Panc1 (cell line): ENCODE data around the gene DPT. TPM values are rescaled to one million over a fixed set of nuclear protein-coding genes. Genes with fewer than 3 reads are reported as not detected.

Experiments used
- ATAC-seq: fragments of 200-7000 bp; cut with Tn5 transposase; 2 replicates; pipeline ENCODE4 v1.9.1; 2020; ENCODE audit warnings: mild to moderate bottlenecking, moderate library complexity
- BruUV-seq: library from RNA; stranded (reverse); fragments of 400-500 nt; replicated peaks from 2 replicates; lab custom pipeline; 2021; lab: Mats Ljungman, UMichigan
- CTCF ChIA-PET: fragments of 300-600 bp; sonication (Branson Sonifier 250); formaldehyde crosslinking; loops from one replicate; lab custom pipeline; 2022; ENCODE audit warnings: antibody characterized with exemption; lab: Charles Lee
- POLR2A ChIA-PET: fragments of 300-600 bp; sonication (Branson Sonifier 250); formaldehyde crosslinking; loops from one replicate; lab custom pipeline; 2022; ENCODE audit warnings: antibody characterized with exemption; lab: Charles Lee
- DNase-seq: peaks from one replicate; pipeline ENCODE4 v3.0.0-alpha.2; 2010; ENCODE audit warnings: low read depth, low spot score
- H3K27ac ChIP-seq: 2 replicates; pipeline ENCODE4 v1.5.1; 2011; ENCODE audit warnings: mild to moderate bottlenecking, low read length, inconsistent platforms
- H3K27me3 ChIP-seq: fragments of 200-500 bp; sonication (Bioruptor generic); 2 replicates; pipeline ENCODE4 v1.6.0; 2014; ENCODE audit warnings: low read length, inconsistent platforms; ENCODE audit not compliant: control insufficient read depth, insufficient read depth
- H3K36me3 ChIP-seq: fragments of 200-500 bp; sonication (Bioruptor generic); 2 replicates; pipeline ENCODE4 v1.5.1; 2014; ENCODE audit warnings: inconsistent platforms, mild to moderate bottlenecking, low read length, moderate library complexity; ENCODE audit not compliant: control insufficient read depth, insufficient read depth
- H3K4me1 ChIP-seq: 2 replicates; pipeline ENCODE4 v1.5.1; 2011; ENCODE audit warnings: inconsistent platforms, mild to moderate bottlenecking, low read length, moderate library complexity; ENCODE audit not compliant: control insufficient read depth, insufficient read depth
- H3K4me3 ChIP-seq, 2 experiments: 2 replicates each; pipeline ENCODE4 v1.5.1; 2011 to 2012; ENCODE audit warnings: low read depth in 2 of 2, low read length in 2 of 2, mild to moderate bottlenecking in 2 of 2, inconsistent platforms in 1 of 2, moderate library complexity in 1 of 2
- H3K9me3 ChIP-seq: fragments of 200-500 bp; sonication (Bioruptor generic); 2 replicates; pipeline ENCODE4 v1.5.1; 2014; ENCODE audit warnings: low read depth, mild to moderate bottlenecking, inconsistent platforms, low read length, moderate library complexity; ENCODE audit not compliant: control insufficient read depth, insufficient read depth
- CTCF ChIP-seq: fragments of 450-650 bp; IDR thresholded peaks from 2 replicates; pipeline ENCODE4 v1.5.1; 2017; ENCODE audit warnings: mild to moderate bottlenecking
- POLR2AphosphoS5 ChIP-seq: IDR thresholded peaks from 2 replicates; pipeline ENCODE4 v1.6.1; 2012; ENCODE audit warnings: mild to moderate bottlenecking, low read depth, low read length, moderate library complexity
- REST ChIP-seq, 2 experiments: IDR thresholded peaks; 2 replicates each; pipeline ENCODE4 v1.6.1; 2011 to 2012; ENCODE audit warnings: low read depth in 2 of 2, control low read depth in 1 of 2, low read length in 1 of 2, mild to moderate bottlenecking in 1 of 2, moderate library complexity in 1 of 2; ENCODE audit not compliant: insufficient read depth in 1 of 2
- SIN3A ChIP-seq: IDR thresholded peaks from 2 replicates; pipeline ENCODE4 v1.6.1; 2012; ENCODE audit warnings: low read depth, mild to moderate bottlenecking, low read length, moderate library complexity, borderline replicate concordance; ENCODE audit not compliant: insufficient read depth
- TCF7L2 ChIP-seq: IDR thresholded peaks from 2 replicates; pipeline ENCODE4 v1.6.1; 2011; ENCODE audit warnings: mild to moderate bottlenecking, low read depth, low read length, inconsistent platforms
- in situ Hi-C: cut with HindIII; loops from 2 replicates; pipeline ENCODE4 v1.10.0; 2016; ENCODE audit warnings: low sequenced_read_pairs, low pct_unique_long_range_greater_than_20kb
- intact Hi-C: fragments of 100-400 bp; cut with micrococcal nuclease; formaldehyde crosslinking; loops from one replicate; pipeline ENCODE4 v1.10.0; 2022; ENCODE audit not compliant: unreplicated experiment
- total RNA-seq: library from RNA; stranded (reverse); gene quantifications from one replicate; pipeline ENCODE4 v1.2.1, GENCODE V29; 2021; ENCODE audit not compliant: unreplicated experiment

The DPT gene
- total RNA-seq, 1 experiment from 2014 or later = not detected

GRCh38 chr1:168700575-168701268 lies 28.3 kb downstream of the DPT start:
- ChIA-PET CTCF (no interaction called here), POLR2A (no interaction called here)
- in situ Hi-C loops = no loop called here
- no TSS peak for BruUV-seq
- Histone ChIP-seq H3K4me1 (no peaks in the 10 kb centered on the region; the same call in 1 of the 2 replicates), H3K4me3 (no peak overlapping the region), H3K27ac (no peak overlapping the region), H3K36me3 (no peaks in the 10 kb centered on the region), H3K27me3 (no peaks in the 10 kb centered on the region), H3K9me3 (no peaks in the 10 kb centered on the region)
- ATAC-seq = no peak
- intact Hi-C loops = no loop called here
- TF ChIP-seq TCF7L2 (no peak), REST (IDR thresholded peaks at IDR 0.05; ENCODE audit: insufficient read depth in 1 of 2, low read depth in 2 of 2, low read length in 1 of 2) (no peak), CTCF (no peak), SIN3A (no peak), POLR2AphosphoS5 (no peak)
- DNase-seq = no peak

- H3K27me3 ChIP-seq = no peaks in the 10 kb centered on the region
- ChIA-PET POLR2A (no interaction called here), CTCF (no interaction called here)
- intact Hi-C loops (no loop called here), in situ Hi-C loops (no loop called here)
- no peaks in the 10 kb centered on the region for H3K9me3 ChIP-seq
- BruUV-seq = no TSS peak
- H3K27ac ChIP-seq = no peak overlapping the region
- ATAC-seq (no peak), DNase-seq (no peak)
- no peaks in the 10 kb centered on the region for H3K36me3 ChIP-seq
- no peaks in the 10 kb centered on the region; the same call in 1 of the 2 replicates for H3K4me1 ChIP-seq
- TF ChIP-seq POLR2AphosphoS5 (no peak), TCF7L2 (no peak), REST (IDR thresholded peaks at IDR 0.05; ENCODE audit: insufficient read depth in 1 of 2, low read depth in 2 of 2, low read length in 1 of 2) (no peak), CTCF (no peak), SIN3A (no peak)
- no peak overlapping the region for H3K4me3 ChIP-seq
Measured at GRCh38 chr1:168698453-168698852, 30.6 kb downstream of the DPT start.
